Activated CD4-positive, alpha-beta T cell treated with anti-CD3 and anti-CD28 coated beads for 4 hours (primary cell): ENCODE measurements around the gene HS3ST5.

Experiments
- DNase-seq, 2 donors: peaks; one replicate each; pipeline ENCODE4 v3.0.0-alpha.2; 2020

Gene HS3ST5

GRCh38 chr6:114144887-114145851 lies 197.7 kb downstream of the HS3ST5 start:
- no peak for DNase-seq

- DNase-seq, result no peak
Observed at GRCh38 chr6:114142258-114142657, 200.6 kb downstream of the HS3ST5 start.

- no peak for DNase-seq
Observed at GRCh38 chr6:114140416-114140815, 202.4 kb downstream of the HS3ST5 start.

DNA sequence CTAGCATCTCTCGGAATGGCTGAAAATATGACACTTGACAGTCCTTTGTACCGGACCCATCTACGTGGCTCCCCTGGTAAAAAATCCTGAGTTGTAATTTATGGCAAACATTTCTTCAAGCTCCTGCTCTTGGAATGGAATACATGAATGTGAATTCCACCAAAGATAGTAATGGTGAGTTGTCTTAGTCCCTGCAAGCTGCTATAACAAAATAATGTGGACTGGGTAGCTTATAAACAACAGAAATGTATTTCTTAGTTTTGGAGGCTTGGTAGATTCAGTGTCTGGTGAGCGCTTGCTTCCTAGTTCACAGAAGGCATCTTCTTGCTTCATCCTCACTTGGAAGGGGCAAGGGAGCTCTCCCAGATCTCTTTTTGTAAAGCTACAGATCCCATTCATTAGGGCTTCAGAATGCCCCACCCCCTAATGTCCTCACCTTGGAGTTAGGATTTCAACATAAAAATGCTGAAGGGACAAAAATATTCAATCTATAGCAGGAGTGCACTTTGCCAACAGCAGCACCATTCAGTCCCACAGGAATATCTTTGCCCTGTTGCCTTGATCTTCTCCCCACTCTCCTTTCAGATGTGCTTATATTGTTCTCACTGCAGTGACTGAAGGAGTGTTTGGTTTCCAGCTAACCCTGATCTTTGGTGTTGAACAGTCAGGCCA lies 204.1 kb downstream of the HS3ST5 start:
- no peak for DNase-seq

DNA sequence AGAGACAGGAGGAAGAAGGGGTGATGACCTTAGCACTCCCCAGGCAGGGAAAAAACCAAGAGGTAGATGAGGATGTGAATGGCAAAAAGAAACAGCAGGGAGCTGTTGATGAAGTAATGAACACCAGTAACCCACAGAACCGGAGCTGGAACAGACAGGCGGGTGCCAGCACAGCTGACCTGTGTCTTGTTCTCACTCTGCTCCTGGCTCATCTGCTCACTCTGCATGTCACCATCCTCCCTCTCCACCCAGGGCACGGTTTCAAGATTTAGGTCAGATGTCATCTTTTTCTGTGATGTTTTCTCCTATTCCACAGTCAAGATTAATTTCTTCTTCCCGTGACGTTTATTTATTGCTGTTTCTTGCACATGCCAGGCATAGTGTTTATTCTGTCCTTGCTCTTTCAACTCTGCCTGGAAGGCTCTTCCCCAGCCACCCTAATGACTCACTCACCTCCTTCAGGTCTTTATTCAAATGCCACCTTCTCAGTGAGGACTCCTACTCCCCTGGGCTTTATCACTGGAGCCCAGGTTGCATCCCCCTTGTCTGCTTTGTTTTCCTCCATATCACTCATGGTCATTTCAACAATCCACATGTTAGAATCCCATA lies 207.4 kb downstream of the HS3ST5 start:
- no peak for DNase-seq

DNA sequence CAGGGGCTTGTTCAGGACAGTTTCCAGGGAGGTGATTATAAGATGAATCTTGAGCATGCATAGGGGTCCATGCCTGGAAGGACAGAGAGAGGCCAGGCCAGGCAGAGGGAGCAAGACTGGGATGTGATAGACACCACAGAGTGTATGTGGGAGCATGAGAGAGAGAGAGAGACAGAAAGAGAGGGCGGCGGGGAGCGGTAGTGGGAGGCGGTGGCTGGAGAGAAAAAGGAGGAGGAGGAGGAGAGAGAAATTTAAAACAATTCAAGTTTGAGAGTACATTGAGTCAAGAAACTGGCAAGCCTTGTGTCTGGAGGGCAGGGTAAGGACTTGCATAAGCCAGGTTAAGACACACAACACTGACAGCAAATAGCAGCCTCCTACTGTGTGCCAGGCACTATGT lies 209.0 kb downstream of the HS3ST5 start:
- no peak for DNase-seq

DNA sequence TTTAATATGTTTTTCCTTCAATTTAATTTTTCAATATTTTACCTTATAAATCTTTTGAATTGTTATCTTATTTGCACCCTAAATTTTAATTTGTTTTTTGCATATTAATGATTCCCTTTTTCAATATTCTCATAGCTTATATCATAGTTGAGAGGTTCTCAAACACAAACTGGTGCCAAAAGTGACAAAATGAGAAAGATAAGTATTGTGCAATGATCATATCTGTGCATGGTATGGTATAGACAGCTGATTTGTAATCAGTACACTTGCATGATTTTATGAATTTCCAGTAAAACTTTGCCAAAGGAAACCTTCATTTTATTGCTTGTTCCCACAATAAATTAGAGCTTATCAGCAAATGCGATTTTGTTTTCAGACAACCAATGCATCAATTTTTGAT lies 210.9 kb downstream of the HS3ST5 start:
- no peak for DNase-seq

- no peak for DNase-seq
Observed at GRCh38 chr6:114125576-114125975, 217.2 kb downstream of the HS3ST5 start.

- no peak for DNase-seq
Observed at GRCh38 chr6:114121913-114122662, 220.7 kb downstream of the HS3ST5 start.

DNA sequence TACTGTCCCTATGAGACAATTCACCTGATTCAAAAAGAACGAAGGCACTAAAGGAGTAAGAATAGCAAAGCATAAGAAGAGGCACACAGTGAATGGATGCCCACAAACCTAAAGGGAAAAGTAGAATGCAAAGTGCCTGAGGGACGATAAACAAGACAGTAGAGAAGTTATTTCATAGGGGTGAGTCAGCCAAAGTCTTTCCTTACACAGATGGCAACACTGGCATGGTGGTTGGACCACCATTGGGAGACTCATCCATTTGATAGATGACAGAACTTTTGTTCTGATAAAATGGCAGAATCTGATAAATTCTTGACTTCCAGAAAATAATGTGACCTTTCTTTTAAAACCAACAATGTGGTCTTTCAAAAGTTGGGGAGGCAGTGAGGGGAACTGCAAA lies 223.8 kb downstream of the HS3ST5 start:
- DNase-seq, result no peak

DNA sequence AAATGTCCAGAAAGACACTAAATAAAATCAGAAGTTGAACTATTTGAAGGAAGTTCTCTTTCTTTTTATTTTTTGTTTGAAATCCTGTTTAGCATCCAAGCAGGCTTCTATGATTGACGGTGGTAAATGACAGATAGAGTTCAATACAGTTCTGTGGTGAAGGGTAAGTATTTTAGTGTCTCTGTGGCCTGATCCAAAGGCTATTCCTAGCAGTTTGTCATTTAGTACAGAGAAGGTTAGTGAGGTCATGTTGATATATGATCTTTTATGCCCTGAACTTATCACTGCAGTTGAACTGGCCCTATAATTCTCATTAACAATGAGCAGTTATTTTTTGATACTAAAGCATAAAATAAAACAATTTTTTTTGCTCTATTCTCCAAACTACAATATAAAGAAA lies 227.2 kb downstream of the HS3ST5 start:
- DNase-seq, result no peak

DNA sequence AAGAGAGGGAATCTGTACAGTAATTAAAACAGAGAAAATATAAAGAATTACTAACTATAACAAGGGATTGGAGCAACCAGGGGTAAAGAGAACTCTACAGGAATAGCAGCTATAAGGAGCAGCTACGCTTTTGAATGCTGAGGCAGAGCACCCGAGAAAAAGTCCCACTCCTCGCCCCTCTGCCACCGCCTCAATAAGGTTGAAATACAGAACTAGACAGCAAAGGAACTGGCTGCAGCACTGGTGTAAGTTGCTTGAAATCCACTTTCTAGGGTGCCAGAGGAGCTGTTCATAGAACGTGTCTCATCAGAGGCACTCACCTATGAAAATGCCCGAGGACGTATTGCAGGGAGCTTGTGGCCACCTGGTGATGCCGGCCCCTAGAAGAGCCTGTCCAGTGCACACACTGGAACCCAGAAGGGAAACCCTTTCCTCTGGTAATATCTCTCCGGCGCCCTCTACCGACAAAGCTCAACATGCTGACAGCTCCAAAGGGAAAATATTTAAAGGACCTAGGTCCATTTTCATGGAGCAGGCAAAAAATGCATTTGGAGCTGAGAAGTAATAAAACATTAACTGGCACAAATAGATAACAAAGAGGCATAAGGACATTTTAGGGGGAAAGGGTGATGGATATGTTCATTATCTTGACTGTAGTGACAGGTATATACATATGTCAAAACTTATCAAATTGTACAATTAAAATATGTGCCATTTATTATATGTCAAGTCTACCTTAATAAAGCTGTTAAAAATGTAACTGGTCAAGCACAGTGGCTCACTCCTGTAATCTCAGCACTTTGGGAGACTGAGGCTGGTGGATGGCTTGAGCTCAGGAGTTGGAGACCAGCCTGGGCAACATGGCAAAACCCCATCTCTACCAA lies 234.5 kb downstream of the HS3ST5 start:
- peak in 1 of 2 donors; percentile 8 for DNase-seq

DNA sequence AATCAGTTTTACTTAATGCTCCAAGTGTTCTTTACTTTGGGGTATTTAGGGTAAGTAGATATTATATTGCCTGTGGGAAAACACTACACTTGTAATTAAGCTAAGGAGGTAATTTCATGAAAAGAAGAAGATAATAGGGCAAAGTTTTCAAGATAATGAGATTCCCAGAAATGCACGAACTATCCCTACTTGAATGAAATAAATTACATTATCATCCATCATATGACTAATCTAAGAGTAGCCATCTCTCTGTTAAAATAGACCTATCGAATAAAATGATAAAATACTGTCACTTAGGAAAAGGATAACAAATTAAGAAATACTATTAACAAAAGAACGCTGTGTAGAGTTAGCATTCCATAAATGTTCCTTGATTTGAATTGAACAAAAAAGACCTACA lies 236.8 kb downstream of the HS3ST5 start:
- DNase-seq, result no peak

DNA sequence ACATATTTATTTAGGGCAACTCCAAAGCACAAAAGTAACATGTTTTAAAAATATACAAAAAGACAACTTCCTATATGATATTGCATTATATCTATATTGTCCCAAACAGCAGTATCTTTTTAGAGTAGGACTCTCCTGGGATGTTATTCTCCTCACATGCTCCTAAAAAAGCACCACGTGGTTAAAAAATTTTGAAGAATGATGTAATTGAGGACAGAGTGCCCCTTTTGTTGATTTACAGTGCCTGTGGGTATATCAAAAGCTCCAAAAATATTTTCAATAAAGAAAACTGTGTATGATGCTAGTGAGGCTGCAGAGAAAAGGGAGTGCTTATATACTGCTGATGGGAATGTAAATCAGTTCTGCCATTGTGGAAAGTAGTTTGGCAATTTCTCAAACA lies 241.6 kb downstream of the HS3ST5 start:
- no peak for DNase-seq

DNA sequence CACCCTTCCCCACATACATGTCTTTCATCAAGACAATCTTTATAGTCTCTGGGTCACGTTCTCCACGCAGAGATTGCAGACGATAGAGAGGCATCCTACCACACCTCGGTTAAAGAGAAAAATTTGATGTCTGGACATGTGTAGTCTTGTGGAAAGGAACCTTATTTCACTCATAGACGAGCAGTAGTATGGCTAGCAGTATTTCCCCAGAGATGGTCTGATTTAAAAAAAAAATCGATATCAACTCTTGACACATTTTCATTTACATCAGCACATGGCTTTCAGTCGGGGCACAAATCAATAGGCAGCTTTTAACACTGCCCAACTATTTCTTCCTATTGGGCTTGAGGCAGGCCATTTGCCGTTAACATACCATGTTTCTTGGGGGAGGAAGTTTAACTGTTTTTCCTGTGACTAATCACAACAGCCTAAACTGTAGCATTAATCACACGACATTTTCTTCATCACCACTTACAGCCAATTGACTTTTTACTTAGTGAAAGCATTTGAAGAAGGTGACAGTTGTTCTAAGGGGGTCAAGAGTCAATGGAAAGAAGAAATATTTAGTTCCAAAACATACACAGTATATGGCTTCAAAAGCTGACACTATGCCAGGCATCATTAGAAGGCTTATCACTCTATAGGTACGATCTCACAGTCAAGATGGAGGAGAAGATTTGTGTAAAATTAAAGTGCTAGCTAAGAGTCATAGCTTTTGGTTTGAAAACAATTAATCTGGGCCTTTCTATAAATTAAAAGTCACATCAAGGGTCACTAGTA lies 242.4 kb downstream of the HS3ST5 start:
- DNase-seq, result no peak

GRCh38 chr6:114096561-114097172 lies 246.2 kb downstream of the HS3ST5 start:
- DNase-seq, result no peak

DNA sequence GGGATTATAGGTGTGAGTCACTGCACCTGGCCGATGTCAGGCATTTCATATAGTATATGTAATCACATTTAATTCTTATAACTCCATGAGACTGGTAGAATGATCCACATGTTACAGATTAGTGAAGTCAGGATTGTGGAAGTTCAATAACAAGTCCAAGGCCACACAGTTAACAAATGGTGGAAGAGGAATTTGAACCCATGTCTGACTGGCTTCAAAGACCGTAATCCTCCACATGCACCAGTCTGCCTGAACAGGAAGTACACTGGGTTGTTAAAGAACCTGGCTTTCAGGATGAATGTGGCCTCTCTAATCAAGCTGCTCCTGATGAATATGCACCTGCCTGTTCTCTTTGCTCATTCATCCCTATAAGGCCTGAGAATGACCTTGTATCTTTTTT lies 249.9 kb downstream of the HS3ST5 start:
- DNase-seq, result no peak

GRCh38 chr6:114090626-114091025 lies 252.2 kb downstream of the HS3ST5 start:
- DNase-seq, result no peak

DNA sequence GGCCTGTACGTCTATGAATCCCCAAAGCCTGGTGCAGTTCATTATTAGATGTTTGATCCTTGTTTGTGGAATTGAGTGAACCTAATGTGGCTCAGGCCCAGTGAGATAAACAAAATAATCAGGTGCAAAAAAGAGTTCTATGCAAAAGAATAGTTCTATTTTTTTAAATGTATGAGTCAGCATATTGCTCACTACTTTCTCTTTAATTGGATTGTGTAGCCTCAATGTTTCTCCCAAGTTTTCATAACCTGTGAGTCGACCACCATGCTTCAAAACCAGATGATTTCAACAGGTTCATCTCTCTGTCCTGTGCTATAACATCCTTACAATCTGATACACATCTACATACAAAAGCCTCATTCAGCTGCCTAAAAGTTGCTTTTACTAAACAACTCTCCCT lies 255.3 kb downstream of the HS3ST5 start:
- no peak for DNase-seq

GRCh38 chr6:114085211-114085610 lies 257.6 kb downstream of the HS3ST5 start:
- DNase-seq, result no peak
